ENCODE measurements around the gene ITPR3.

The ITPR3 gene

DNA sequence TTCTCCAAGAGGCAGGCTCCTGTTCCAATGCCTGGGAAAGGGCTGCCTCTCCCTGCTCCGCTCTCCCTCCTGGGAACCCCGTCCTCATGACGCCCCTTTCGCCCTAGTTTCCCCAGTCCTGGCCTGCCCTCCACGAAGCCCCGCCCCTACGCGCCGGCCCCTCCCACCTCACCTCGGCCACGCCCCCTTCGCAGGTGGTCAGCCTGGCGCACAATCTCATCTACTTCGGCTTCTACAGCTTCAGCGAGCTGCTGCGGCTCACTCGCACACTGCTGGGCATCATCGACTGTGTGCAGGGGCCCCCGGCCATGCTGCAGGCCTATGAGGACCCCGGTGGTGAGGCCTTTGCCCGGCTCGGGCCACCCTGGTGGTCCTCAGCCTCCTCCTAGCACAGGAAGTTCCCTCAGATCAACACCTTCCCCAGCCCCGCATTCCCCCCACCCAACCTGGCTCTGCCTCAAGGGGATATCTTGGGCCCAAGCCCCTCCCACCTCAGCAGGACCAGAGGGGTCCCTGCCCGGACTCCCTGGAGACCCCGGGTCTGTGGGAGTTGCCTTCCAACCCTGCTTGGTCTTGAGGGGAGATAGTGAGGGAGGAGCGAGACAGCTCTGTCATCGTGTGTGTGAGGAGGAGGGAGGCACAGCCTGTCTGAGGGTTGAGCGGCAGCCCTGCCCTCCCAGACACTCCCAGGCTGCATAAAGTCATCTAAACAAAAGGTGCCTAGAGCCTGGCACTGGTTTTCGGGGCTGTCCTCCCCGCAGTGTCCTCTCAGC is 50.0 kb downstream of the ITPR3 start:
- no peak for FAIRE-seq

GRCh38 chr6:33671744-33672072 is 50.6 kb downstream of the ITPR3 start:
- FAIRE-seq, result no peak

DNA sequence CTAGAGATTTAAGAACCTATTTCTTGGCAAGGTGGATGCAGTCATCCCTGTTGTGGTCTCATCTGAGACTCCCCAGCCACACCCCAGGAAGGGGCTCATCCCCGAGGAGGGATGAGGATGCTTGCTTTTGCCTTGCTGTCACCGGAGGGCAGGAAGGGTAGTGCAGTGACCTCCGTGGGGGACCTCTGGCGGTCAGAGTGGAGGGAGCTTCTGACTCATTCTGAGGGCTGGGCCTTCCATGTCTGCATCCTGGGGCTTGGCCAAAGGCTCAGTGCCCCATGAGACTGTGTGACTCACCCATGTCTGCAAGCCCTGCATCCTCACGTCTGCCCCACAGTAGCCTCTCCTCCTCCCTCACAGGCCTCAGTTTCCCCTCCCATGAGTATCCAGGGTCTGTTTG is 51.7 kb downstream of the ITPR3 start:
- FAIRE-seq, result no peak

- FAIRE-seq, result no peak
These were observed 52.7 kb downstream of the ITPR3 start for GRCh38 chr6:33673851-33674250.

GRCh38 chr6:33675968-33676367 is 54.8 kb downstream of the ITPR3 start:
- FAIRE-seq, result no peak

DNA sequence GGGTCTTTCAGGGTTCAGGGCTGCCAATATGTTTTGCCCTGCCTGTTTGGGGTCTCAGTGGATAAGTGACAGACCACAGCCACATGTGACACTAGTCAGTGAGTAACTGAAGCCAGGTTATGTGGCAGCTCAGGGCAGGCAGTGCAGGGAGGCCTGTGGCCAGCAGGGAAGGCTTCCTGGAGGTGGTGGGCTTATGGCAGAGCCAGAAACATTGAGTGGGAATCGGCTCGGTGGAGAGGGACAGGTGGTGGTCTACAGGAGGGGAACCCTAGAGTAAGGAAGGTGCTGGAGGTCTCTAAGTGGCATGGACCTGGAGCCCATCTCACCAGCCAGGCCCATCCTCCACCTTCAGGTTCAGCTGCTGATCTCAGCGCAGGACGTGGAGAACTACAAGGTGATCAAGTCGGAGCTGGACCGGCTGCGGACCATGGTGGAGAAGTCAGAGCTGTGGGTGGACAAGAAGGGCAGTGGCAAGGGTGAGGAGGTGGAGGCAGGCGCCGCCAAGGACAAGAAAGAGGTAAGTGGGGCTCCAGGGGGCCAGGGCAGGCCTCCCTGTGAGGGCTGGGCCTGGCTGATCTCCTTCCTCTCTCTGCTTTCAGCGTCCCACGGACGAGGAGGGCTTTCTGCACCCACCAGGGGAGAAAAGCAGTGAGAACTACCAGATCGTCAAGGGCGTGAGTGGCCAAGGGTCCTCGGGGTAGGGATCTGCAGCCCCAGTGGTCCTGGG is 55.5 kb downstream of the ITPR3 start:
- no peak for FAIRE-seq

- FAIRE-seq, result no peak
These were observed 56.1 kb downstream of the ITPR3 start for GRCh38 chr6:33677143-33677660.

DNA sequence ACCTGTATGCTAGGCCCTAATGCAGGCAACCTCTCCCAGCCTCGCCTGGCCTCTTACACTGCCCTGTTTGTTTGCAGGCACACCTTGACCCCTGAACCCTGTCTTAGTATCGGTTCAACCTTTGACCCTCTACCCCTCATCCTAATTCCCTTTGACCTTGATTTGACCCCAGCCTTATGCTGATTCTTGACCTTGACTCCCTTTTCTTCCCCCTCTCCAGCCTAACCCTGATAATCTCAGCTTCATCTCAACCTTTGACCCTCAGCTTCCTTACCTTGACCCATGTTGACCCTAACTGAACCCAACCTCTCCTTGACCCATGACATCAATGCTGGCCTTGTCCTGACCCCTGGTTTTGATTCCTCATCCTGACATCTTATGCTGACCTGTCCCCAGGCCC is 56.6 kb downstream of the ITPR3 start:
- FAIRE-seq, result no peak

- no peak for FAIRE-seq
These were observed 57.3 kb downstream of the ITPR3 start for GRCh38 chr6:33678233-33678931.

- no peak for FAIRE-seq
These were observed 57.9 kb downstream of the ITPR3 start for GRCh38 chr6:33678932-33679490.

DNA sequence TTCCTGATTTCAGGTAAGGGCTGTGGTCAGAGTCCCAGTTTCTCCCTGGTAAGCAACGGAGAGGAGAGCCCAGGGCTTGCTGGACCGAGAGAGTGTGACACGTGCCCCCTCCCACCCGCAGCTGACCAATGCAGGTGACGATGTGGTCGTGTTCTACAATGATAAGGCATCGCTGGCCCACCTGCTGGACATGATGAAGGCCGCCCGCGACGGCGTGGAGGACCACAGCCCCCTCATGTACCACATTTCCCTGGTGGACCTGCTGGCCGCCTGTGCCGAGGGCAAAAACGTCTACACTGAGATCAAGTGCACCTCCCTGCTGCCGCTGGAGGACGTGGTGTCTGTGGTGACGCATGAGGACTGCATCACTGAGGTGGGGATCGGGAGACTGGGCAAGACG is 58.6 kb downstream of the ITPR3 start:
- no peak for FAIRE-seq

DNA sequence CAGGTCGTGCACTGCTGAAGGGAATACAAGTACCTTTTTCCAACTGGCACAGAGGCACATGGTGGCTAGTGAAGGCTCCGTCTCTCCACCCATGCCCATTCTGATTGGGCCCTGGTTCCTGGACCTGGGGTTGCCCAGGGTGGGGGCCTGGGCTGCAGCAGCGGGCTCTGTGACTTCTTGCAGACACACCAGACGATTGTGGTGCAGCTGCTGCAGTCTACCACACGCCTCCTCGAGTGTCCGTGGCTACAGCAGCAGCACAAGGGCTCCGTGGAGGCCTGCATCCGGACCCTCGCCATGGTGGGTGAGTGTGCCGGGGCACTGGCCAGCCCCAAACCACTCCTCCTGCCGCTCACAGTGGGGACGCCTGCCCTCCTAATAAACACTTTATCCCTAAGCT is 61.2 kb downstream of the ITPR3 start:
- no peak for FAIRE-seq

DNA sequence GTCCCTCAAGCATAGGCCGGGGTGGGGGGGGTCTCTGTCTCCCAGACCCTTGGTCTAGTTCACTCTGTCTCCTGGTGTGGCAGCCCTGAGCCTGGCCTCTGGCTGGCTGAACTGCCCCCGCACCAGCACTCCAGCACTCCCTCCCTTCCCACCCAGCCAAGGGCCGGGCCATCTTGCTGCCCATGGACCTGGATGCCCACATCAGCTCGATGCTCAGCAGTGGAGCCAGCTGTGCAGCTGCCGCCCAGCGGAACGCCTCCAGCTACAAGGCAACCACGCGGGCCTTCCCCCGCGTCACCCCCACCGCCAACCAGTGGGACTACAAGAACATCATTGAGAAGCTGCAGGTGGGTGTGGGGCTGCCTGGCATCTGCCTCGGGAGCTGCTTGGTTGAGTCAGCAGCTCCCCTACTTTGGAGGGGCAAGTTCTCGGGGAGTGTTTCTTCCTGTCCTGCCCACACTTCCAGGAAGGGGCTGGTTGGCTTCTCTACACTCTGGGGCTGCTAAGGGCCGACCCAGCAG is 62.0 kb downstream of the ITPR3 start:
- no peak for FAIRE-seq

GRCh38 chr6:33683576-33684427 is 62.7 kb downstream of the ITPR3 start:
- FAIRE-seq, result no peak

- no peak for FAIRE-seq
These were observed 63.3 kb downstream of the ITPR3 start for GRCh38 chr6:33684428-33684896.

GRCh38 chr6:33684983-33685382 is 63.9 kb downstream of the ITPR3 start:
- FAIRE-seq, result no peak

- no peak for FAIRE-seq
These were observed 64.5 kb downstream of the ITPR3 start for GRCh38 chr6:33685411-33686224.

DNA sequence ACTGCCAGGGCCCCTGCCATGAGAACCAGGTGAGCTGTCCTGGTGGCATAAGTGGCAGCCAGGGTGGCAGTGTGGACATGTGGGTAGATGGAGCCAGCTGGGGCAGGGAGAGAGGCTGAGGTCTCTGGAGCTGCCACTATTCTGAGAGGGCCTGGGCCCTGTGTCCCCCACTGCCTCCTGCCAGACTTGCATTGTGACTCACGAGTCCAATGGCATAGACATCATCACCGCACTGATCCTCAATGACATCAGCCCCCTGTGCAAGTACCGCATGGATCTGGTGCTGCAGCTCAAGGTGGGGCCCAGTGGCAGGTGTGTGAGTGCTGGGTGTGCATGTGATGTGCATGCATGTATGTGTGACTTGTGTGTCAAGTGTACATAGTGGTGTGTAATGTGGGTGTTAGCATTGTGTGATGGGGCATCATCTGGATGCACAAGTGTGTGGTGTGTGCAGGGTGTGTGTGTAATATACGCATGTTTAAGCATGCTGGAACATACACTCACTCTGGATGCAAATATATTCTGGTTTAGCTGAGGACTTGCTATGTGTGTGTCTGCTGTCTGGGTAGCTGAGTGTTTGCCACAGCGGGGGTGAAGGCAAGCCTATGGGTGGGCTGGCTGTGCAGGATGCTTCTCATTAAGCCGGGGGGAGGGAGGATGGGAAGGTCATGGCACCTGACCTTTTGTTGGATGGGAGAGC is 65.3 kb downstream of the ITPR3 start:
- no peak for FAIRE-seq

GRCh38 chr6:33686981-33687975 is 66.2 kb downstream of the ITPR3 start:
- no peak for FAIRE-seq
